ENCODE results near the gene CORO1C. TPM values are rescaled to one million over a fixed set of nuclear protein-coding genes. Genes with fewer than 3 reads are reported as not detected.

CORO1C gene
- total RNA-seq, 1 donor = 261 TPM

- no peak for DNase-seq (ENCODE audit: insufficient read length, low spot score, missing footprints)
- H3K4me2 ChIP-seq (ENCODE audit: insufficient read depth, low read length) = no peak overlapping the region
- H4K20me1 ChIP-seq (ENCODE audit: insufficient read depth, low read length) = peaks cover 19% of the 10 kb centered on the region
- H3K4me1 ChIP-seq (ENCODE audit: insufficient read depth, low read length) = no peaks in the 10 kb centered on the region
- peaks cover 61% of the 10 kb centered on the region for H3K36me3 ChIP-seq (ENCODE audit: insufficient read depth, low read length)
- TF ChIP-seq CTCF (IDR thresholded peaks at IDR 0.05; ENCODE audit: extremely low read depth, low read depth, low read length) = no peak
- no peaks in the 10 kb centered on the region for H3K27me3 ChIP-seq (ENCODE audit: insufficient read depth, low read length)
- H3K79me2 ChIP-seq (ENCODE audit: insufficient read depth, low read length) = peaks cover 96% of the 10 kb centered on the region
- no peak overlapping the region for H3K4me3 ChIP-seq (ENCODE audit: insufficient read depth, low read length)
- H2AFZ ChIP-seq (ENCODE audit: low read length) = no peak overlapping the region
- H3K27ac ChIP-seq (ENCODE audit: low read depth, low read length) = peak overlapping the region; percentile 9
- H3K9me3 ChIP-seq (ENCODE audit: low read depth, low read length) = no peaks in the 10 kb centered on the region
Observed at GRCh38 chr12:108677381-108677780, 53.9 kb downstream of the CORO1C start.

GRCh38 chr12:108676707-108677106 is 54.6 kb downstream of the CORO1C start:
- no peak overlapping the region for H2AFZ ChIP-seq (ENCODE audit: low read length)
- no peak overlapping the region for H3K4me2 ChIP-seq (ENCODE audit: insufficient read depth, low read length)
- no peaks in the 10 kb centered on the region for H3K27me3 ChIP-seq (ENCODE audit: insufficient read depth, low read length)
- no peak overlapping the region for H3K4me3 ChIP-seq (ENCODE audit: insufficient read depth, low read length)
- TF ChIP-seq CTCF (IDR thresholded peaks at IDR 0.05; ENCODE audit: extremely low read depth, low read depth, low read length) = no peak
- DNase-seq (ENCODE audit: insufficient read length, low spot score, missing footprints) = no peak
- peaks cover 68% of the 10 kb centered on the region for H3K36me3 ChIP-seq (ENCODE audit: insufficient read depth, low read length)
- H4K20me1 ChIP-seq (ENCODE audit: insufficient read depth, low read length) = peaks cover 19% of the 10 kb centered on the region
- no peaks in the 10 kb centered on the region for H3K4me1 ChIP-seq (ENCODE audit: insufficient read depth, low read length)
- no peak overlapping the region for H3K27ac ChIP-seq (ENCODE audit: low read depth, low read length)
- peaks cover 96% of the 10 kb centered on the region for H3K79me2 ChIP-seq (ENCODE audit: insufficient read depth, low read length)
- H3K9me3 ChIP-seq (ENCODE audit: low read depth, low read length) = no peaks in the 10 kb centered on the region

GRCh38 chr12:108675792-108676191 is 55.5 kb downstream of the CORO1C start:
- no peak overlapping the region for H3K4me3 ChIP-seq (ENCODE audit: insufficient read depth, low read length)
- peaks cover 96% of the 10 kb centered on the region for H3K79me2 ChIP-seq (ENCODE audit: insufficient read depth, low read length)
- peaks cover 2% of the 10 kb centered on the region for H3K4me1 ChIP-seq (ENCODE audit: insufficient read depth, low read length)
- H3K9me3 ChIP-seq (ENCODE audit: low read depth, low read length) = no peaks in the 10 kb centered on the region
- no peak overlapping the region for H2AFZ ChIP-seq (ENCODE audit: low read length)
- H4K20me1 ChIP-seq (ENCODE audit: insufficient read depth, low read length) = peaks cover 13% of the 10 kb centered on the region
- peaks cover 69% of the 10 kb centered on the region for H3K36me3 ChIP-seq (ENCODE audit: insufficient read depth, low read length)
- TF ChIP-seq CTCF (IDR thresholded peaks at IDR 0.05; ENCODE audit: extremely low read depth, low read depth, low read length) = no peak
- DNase-seq (ENCODE audit: insufficient read length, low spot score, missing footprints) = no peak
- H3K27me3 ChIP-seq (ENCODE audit: insufficient read depth, low read length) = no peaks in the 10 kb centered on the region
- H3K27ac ChIP-seq (ENCODE audit: low read depth, low read length) = peak overlapping the region; percentile 9
- H3K4me2 ChIP-seq (ENCODE audit: insufficient read depth, low read length) = no peak overlapping the region

- H3K36me3 ChIP-seq (ENCODE audit: insufficient read depth, low read length) = peaks cover 56% of the 10 kb centered on the region
- no peak overlapping the region for H2AFZ ChIP-seq (ENCODE audit: low read length)
- H3K27ac ChIP-seq (ENCODE audit: low read depth, low read length) = no peak overlapping the region
- H3K4me1 ChIP-seq (ENCODE audit: insufficient read depth, low read length) = peaks cover 34% of the 10 kb centered on the region
- no peak for TF ChIP-seq CTCF (IDR thresholded peaks at IDR 0.05; ENCODE audit: extremely low read depth, low read depth, low read length)
- H3K9me3 ChIP-seq (ENCODE audit: low read depth, low read length) = no peaks in the 10 kb centered on the region
- no peak for DNase-seq (ENCODE audit: insufficient read length, low spot score, missing footprints)
- peaks cover 11% of the 10 kb centered on the region for H4K20me1 ChIP-seq (ENCODE audit: insufficient read depth, low read length)
- H3K27me3 ChIP-seq (ENCODE audit: insufficient read depth, low read length) = no peaks in the 10 kb centered on the region
- no peak overlapping the region for H3K4me3 ChIP-seq (ENCODE audit: insufficient read depth, low read length)
- H3K4me2 ChIP-seq (ENCODE audit: insufficient read depth, low read length) = no peak overlapping the region
- H3K79me2 ChIP-seq (ENCODE audit: insufficient read depth, low read length) = peaks cover 97% of the 10 kb centered on the region
Observed at GRCh38 chr12:108672054-108672453, 59.3 kb downstream of the CORO1C start.

All from osteoblast (primary cell).